Mucosa of descending colon (tissue), 3 donors: ENCODE results near the gene BRI3. TPM values are rescaled to one million over a fixed set of nuclear protein-coding genes. Genes with fewer than 3 reads are reported as not detected.
A peak's percentile ranks its signal among the peaks of the same experiment; 100 is the strongest.

ENCODE experiments used
- ATAC-seq: fragments of 200-7000 bp; cut with Tn5 transposase; one replicate; pipeline ENCODE4 v1.9.1; 2020; ENCODE audit warnings: mild to moderate bottlenecking, moderate library complexity
- DNase-seq, 3 donors: peaks; one replicate each; pipeline ENCODE4 v3.0.0-alpha.2; 2020
- H3K36me3 ChIP-seq: fragments of 200-600 bp; one replicate; pipeline ENCODE4 v1.8.0; 2021; ENCODE audit warnings: low read depth, mild to moderate bottlenecking
- H3K4me1 ChIP-seq: fragments of 200-600 bp; one replicate; pipeline ENCODE4 v1.8.0; 2021; ENCODE audit warnings: low read depth, mild to moderate bottlenecking
- H3K4me3 ChIP-seq: fragments of 200-600 bp; one replicate; pipeline ENCODE4 v1.8.0; 2021; ENCODE audit warnings: mild to moderate bottlenecking
- H3K9me3 ChIP-seq: fragments of 200-600 bp; one replicate; pipeline ENCODE4 v1.8.0; 2021; ENCODE audit warnings: mild to moderate bottlenecking
- intact Hi-C, 2 donors: fragments of 100-400 bp; cut with DNase I in 1 of 2; cut with micrococcal nuclease in 1 of 2; formaldehyde crosslinking; loops; one replicate each; pipeline versions ENCODE4 v1.11.0 to v1.11.1; 2022; cut with DNase I, micrococcal nuclease
- total RNA-seq, 3 donors: library from RNA; stranded (reverse); fragmentation: NEBNext Ultra II Directional in 2 of 3; extraction: Animal tissue kit (Norgen Biotek cat#: 25700) in 2 of 3; gene quantifications; one replicate each; pipeline versions ENCODE4 v1.2.1 to v1.2.4, GENCODE V29; 2021 to 2023
- TF ChIP-seq, protein P1 (sequence below): fragments of 200-600 bp; IDR thresholded peaks from one replicate; pipeline ENCODE4 v1.8.0; 2022; ENCODE audit warnings: antibody characterized with exemption, mild to moderate bottlenecking
- donor health status: DM: no; HTN: no; CAD: no; lungs with moderate emphysema.
- donor health status: DM: no; HTN: no; CAD: no.
- donor health status: DM: no; HTN: yes; CAD: no.

Gene BRI3
- total RNA-seq, 3 donors from 2014 or later, result 186 to 205 (median 202) TPM

- Histone ChIP-seq H3K4me3 (no peak overlapping the region), H3K36me3 (peaks cover 4% of the 10 kb centered on the region), H3K9me3 (no peaks in the 10 kb centered on the region), H3K4me1 (peaks cover 51% of the 10 kb centered on the region)
- ATAC-seq (no peak), DNase-seq (no peak)
- TF ChIP-seq, protein P1, sequence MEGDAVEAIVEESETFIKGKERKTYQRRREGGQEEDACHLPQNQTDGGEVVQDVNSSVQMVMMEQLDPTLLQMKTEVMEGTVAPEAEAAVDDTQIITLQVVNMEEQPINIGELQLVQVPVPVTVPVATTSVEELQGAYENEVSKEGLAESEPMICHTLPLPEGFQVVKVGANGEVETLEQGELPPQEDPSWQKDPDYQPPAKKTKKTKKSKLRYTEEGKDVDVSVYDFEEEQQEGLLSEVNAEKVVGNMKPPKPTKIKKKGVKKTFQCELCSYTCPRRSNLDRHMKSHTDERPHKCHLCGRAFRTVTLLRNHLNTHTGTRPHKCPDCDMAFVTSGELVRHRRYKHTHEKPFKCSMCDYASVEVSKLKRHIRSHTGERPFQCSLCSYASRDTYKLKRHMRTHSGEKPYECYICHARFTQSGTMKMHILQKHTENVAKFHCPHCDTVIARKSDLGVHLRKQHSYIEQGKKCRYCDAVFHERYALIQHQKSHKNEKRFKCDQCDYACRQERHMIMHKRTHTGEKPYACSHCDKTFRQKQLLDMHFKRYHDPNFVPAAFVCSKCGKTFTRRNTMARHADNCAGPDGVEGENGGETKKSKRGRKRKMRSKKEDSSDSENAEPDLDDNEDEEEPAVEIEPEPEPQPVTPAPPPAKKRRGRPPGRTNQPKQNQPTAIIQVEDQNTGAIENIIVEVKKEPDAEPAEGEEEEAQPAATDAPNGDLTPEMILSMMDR, result no peak
- intact Hi-C loops, result loop anchor here in 1 of 2 donors (10.0 kb wide), 1 partner anchor 117 kb away; the partner anchor contains the start of gene BAIAP2L1
Observed at GRCh38 chr7:98288064-98288823, 6.8 kb downstream of the BRI3 start.

DNA sequence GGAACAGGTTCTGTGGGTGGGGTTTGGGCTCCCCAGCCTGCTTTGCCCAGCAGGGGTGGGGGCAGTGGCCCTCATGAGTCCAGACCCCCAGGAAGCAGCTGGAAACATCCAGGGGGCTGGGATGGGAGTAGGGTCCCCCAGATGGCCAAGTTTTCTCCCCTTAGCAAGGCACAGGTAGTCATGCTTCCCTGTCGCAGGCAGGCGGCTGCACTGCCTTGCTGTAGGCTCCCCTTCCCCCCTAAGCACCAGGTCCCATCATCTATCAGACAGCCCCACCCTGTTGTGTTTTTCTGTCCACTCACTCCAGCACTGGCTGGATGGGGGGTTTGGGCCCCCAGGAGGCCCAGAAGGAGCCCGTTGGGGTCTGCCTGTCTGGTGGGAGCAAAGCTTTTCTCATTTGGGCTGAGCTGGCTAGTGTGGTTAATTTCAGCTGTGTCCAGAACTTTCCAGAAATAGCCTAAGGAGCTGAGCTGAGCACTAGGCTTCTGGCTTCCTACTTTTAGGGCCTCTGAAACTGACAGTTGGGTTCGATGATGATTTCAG lies 7.9 kb downstream of the BRI3 start:
- DNase-seq, result no peak
- no peak for ATAC-seq
- TF ChIP-seq, protein P1, result no peak
- peaks cover 39% of the 10 kb centered on the region for H3K4me1 ChIP-seq
- no peak overlapping the region for H3K4me3 ChIP-seq
- no peaks in the 10 kb centered on the region for H3K9me3 ChIP-seq
- intact Hi-C loops, result loop anchor here in 1 of 2 donors (10.0 kb wide), 1 partner anchor 115 kb away; the partner anchor contains the start of gene BAIAP2L1
- peaks cover 11% of the 10 kb centered on the region for H3K36me3 ChIP-seq

DNA sequence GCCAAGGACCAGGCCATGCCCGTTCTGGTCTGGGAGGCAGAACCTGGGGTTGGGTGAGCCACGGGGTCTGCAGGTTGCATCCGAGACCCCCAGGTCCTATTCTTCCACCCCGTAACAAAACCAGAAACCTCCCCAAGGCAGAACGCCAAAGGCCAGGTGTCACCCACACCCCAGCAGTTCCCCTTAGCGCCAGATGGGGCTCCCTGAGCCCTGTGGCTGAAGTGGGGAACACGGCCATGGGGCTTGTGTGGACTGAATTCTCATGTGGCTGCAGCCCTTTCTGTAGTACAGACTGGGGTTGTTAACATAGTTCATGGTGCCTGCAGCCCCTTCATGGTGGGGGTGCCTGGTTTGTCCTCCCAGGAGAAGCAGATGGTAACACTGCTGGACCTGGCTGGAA lies 10.2 kb downstream of the BRI3 start:
- H3K36me3 ChIP-seq, result peaks cover 11% of the 10 kb centered on the region
- peaks cover 18% of the 10 kb centered on the region for H3K4me1 ChIP-seq
- TF ChIP-seq, protein P1, result no peak
- ATAC-seq (no peak), DNase-seq (peak in 1 of 3 donors; percentile 24)
- no peaks in the 10 kb centered on the region for H3K9me3 ChIP-seq
- H3K4me3 ChIP-seq, result no peak overlapping the region
- intact Hi-C loops, result no loop called here

GRCh38 chr7:98293265-98293664 lies 11.8 kb downstream of the BRI3 start:
- Histone ChIP-seq H3K4me3 (no peak overlapping the region), H3K4me1 (peaks cover 3% of the 10 kb centered on the region), H3K9me3 (no peaks in the 10 kb centered on the region), H3K36me3 (peaks cover 11% of the 10 kb centered on the region)
- ATAC-seq (no peak), DNase-seq (no peak)
- TF ChIP-seq, protein P1, result no peak
- intact Hi-C loops, result no loop called here

DNA sequence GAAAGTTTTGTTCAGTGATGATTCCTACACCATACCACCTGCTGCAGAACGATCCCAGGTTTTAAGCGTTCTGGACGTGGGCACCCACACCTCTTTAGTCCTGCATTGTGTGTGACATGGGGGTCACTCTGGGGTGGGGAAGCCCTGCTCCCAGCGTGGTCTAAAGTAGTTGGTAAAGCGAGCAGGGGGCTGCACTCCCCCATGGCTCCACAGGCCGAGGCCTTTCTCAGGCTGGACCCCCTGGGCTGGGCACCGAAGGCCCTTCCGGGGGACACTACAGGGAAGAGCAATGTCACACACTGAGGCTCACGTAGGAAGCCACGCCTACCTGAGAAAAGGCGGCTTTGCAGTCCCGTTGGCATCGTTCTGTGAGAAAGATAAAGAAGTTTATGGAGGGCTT lies 12.3 kb downstream of the BRI3 start:
- no peak overlapping the region for H3K4me3 ChIP-seq
- intact Hi-C loops, result no loop called here
- H3K9me3 ChIP-seq, result no peaks in the 10 kb centered on the region
- no peaks in the 10 kb centered on the region for H3K4me1 ChIP-seq
- peak in 1 of 3 donors; percentile 43 for DNase-seq
- TF ChIP-seq, protein P1, result no peak
- peaks cover 11% of the 10 kb centered on the region for H3K36me3 ChIP-seq
- ATAC-seq, result no peak
